HuH-7 (cell line): Measurements from ENCODE around the gene NPB.

ENCODE experiments used
- DNase-seq: peaks from one replicate; pipeline ENCODE4 v3.0.0; 2011; ENCODE audit warnings: low spot score

The NPB gene

GRCh38 chr17:81941484-81942166 is 39.6 kb downstream of the NPB start:
- DNase-seq: no peak

- DNase-seq: no peak
These were observed 40.1 kb downstream of the NPB start for GRCh38 chr17:81942167-81942553.

GRCh38 chr17:81944858-81945257 is 42.8 kb downstream of the NPB start:
- no peak for DNase-seq

- no peak for DNase-seq
These were observed 45.2 kb downstream of the NPB start, which contains the start of gene MYADML2 for GRCh38 chr17:81947189-81947588. Gene MYADML2 (minus strand): TSS chr17:81947233. CDS start chr17:81941741, 5,492 bp downstream.

GRCh38 chr17:81948635-81949378 is 46.8 kb downstream of the NPB start:
- DNase-seq: no peak

- no peak for DNase-seq
These were observed 48.5 kb downstream of the NPB start for GRCh38 chr17:81950501-81950900.

- DNase-seq: no peak
These were observed 50.0 kb downstream of the NPB start for GRCh38 chr17:81951785-81952684.
